ENCODE measurements around the gene THEM5. TPM values are rescaled to one million over a fixed set of nuclear protein-coding genes. Genes with fewer than 3 reads are reported as not detected.

The THEM5 gene
- total and polyA plus RNA-seq, 7 donors = not detected

GRCh38 chr1:151806170-151806569 is 47.3 kb downstream of the THEM5 start:
- 69 to 77% (median 69%) methylated on average over 7 of the region's 7 CpGs for WGBS, 3 donors
- DNase-seq (no peak), ATAC-seq (no peak)
- Histone ChIP-seq H3K36me3 (ENCODE audit: insufficient read depth in 1 of 2, low read depth in 1 of 2) (peaks cover 0 to 32% of the 10 kb centered on the region in 2 donors), H3K27me3 (ENCODE audit: insufficient read depth in 3 of 3, low read length in 2 of 3) (no peaks in the 10 kb centered on the region), H3K4me3 (no peak overlapping the region), H3K9me3 (no peaks in the 10 kb centered on the region), H3K4me1 (peaks cover 10% of the 10 kb centered on the region), H3K27ac (no peak overlapping the region)
- intact Hi-C loops (cut with DNase I) = no loop called here
- TF ChIP-seq CTCF (IDR thresholded peaks at IDR 0.05) = no peak

- Histone ChIP-seq H3K27ac (no peak within 1 kb of the TSS), H3K27me3 (ENCODE audit: insufficient read depth in 3 of 3, low read length in 2 of 3) (no peaks in the 10 kb centered on the region), H3K36me3 (ENCODE audit: insufficient read depth in 1 of 2, low read depth in 1 of 2) (peaks cover 0 to 27% of the 10 kb centered on the region in 2 donors), H3K4me1 (peaks cover 10% of the 10 kb centered on the region), H3K4me3 (no peak within 1 kb of the TSS), H3K9me3 (no peaks in the 10 kb centered on the region)
- no peak for DNase-seq
- no peak for TF ChIP-seq CTCF (IDR thresholded peaks at IDR 0.05)
- ATAC-seq = peak in 2 of 4 donors; percentile 10 to 27
- WGBS, 3 donors = 43 to 49% (median 46%) methylated on average over 11 to 12 of the region's 12 CpGs
- intact Hi-C loops (cut with DNase I) = no loop called here
Observed at GRCh38 chr1:151805066-151805820, 48.3 kb downstream of the THEM5 start, which contains the start of gene LINGO4. Gene LINGO4, minus strand, starts transcription at chr1:151805419. Its CDS starts 2,715 bp downstream, at chr1:151802704.

GRCh38 chr1:151803915-151804314 is 49.6 kb downstream of the THEM5 start:
- no peak for DNase-seq
- Histone ChIP-seq H3K9me3 (no peaks in the 10 kb centered on the region), H3K27ac (no peak overlapping the region), H3K27me3 (ENCODE audit: insufficient read depth in 3 of 3, low read length in 2 of 3) (no peaks in the 10 kb centered on the region), H3K36me3 (ENCODE audit: insufficient read depth in 1 of 2, low read depth in 1 of 2) (peaks cover 0 to 17% of the 10 kb centered on the region in 2 donors), H3K4me3 (no peak overlapping the region), H3K4me1 (peaks cover 10% of the 10 kb centered on the region)
- ATAC-seq = no peak
- intact Hi-C loops (cut with DNase I) = no loop called here
- TF ChIP-seq CTCF (IDR thresholded peaks at IDR 0.05) = no peak
- 88 to 97% (median 96%) methylated on average over 3 of the region's 3 CpGs for WGBS, 3 donors

GRCh38 chr1:151803164-151803563 is 50.3 kb downstream of the THEM5 start:
- H3K4me3 ChIP-seq = no peak overlapping the region
- H3K27me3 ChIP-seq (ENCODE audit: insufficient read depth in 3 of 3, low read length in 2 of 3) = no peaks in the 10 kb centered on the region
- intact Hi-C loops (cut with DNase I) = no loop called here
- H3K36me3 ChIP-seq (ENCODE audit: insufficient read depth in 1 of 2, low read depth in 1 of 2) = peaks cover 0 to 14% of the 10 kb centered on the region in 2 donors
- DNase-seq (no peak), ATAC-seq (peak in 1 of 4 donors; percentile 27)
- H3K4me1 ChIP-seq = peaks cover 10% of the 10 kb centered on the region
- H3K27ac ChIP-seq = no peak overlapping the region
- no peak for TF ChIP-seq CTCF (IDR thresholded peaks at IDR 0.05)
- H3K9me3 ChIP-seq = no peaks in the 10 kb centered on the region

Data from psoas muscle (tissue), 8 donors.